ENCODE results near the gene GPR156. TPM values are rescaled to one million over a fixed set of nuclear protein-coding genes. Genes with fewer than 3 reads are reported as not detected.

The GPR156 gene
- total and polyA plus RNA-seq, 2 donors (not counting 3 experiments of a cell fraction or from before 2014, with no cell fraction given) = 0.14 to 0.27 TPM

- H4K20me1 ChIP-seq (replicated peaks; ENCODE audit: control insufficient read depth, extremely low read depth, insufficient read depth, low read length) = no peaks in the 10 kb centered on the region
- ChIA-PET CTCF (interaction anchor here (1.3 kb wide), 1 partner anchor 10 kb away, joined by 3 read pairs; no protein-coding TSS in a partner anchor), POLR2A (no interaction called here)
- no peak overlapping the region for H2AFZ ChIP-seq (ENCODE audit: low read depth, low read length)
- no peak overlapping the region for H3K27ac ChIP-seq (ENCODE audit: insufficient read depth, low read depth, low read length)
- DNase-seq (ENCODE audit: low read depth, low spot score) (no peak), FAIRE-seq (no peak)
- dilution Hi-C loops (cut with MboI; ENCODE audit: extremely low pct_ligation_motif_present, low sequenced_read_pairs) (no loop called here), intact Hi-C loops (cut with micrococcal nuclease) (no loop called here)
- H3K79me2 ChIP-seq (ENCODE audit: control insufficient read depth, insufficient read depth, low read length) = no peaks in the 10 kb centered on the region
- BruUV-seq (replicated peaks) = no TSS peak
- TF ChIP-seq POLR2A (IDR thresholded peaks at IDR 0.05; ENCODE audit: low read depth, low read length) (no peak), EZH2 (IDR thresholded peaks at IDR 0.05; ENCODE audit: borderline replicate concordance, low read depth, low read length, severe bottlenecking) (no peak), GATA2 (IDR thresholded peaks at IDR 0.05; ENCODE audit: insufficient read depth, insufficient read length, low read depth, low read length) (no peak), FOS (IDR thresholded peaks at IDR 0.05; ENCODE audit: borderline replicate concordance, insufficient read depth, low read length) (no peak), JUN (IDR thresholded peaks at IDR 0.05; ENCODE audit: borderline replicate concordance, insufficient read depth, insufficient read length, low read depth) (no peak), POLR2AphosphoS5 (IDR thresholded peaks at IDR 0.05; ENCODE audit: insufficient read depth, low read depth, low read length) (no peak), MAX (IDR thresholded peaks at IDR 0.05; ENCODE audit: insufficient read depth, insufficient read length) (no peak), CTCF (IDR thresholded peaks at IDR 0.05; ENCODE audit: extremely low read depth in 1 of 2, insufficient read depth in 1 of 2, low read depth in 1 of 2, low read length in 2 of 2) (no peak), MYC (IDR thresholded peaks at IDR 0.05; ENCODE audit: low read depth, low read length) (no peak)
- H3K9me1 ChIP-seq (replicated peaks; ENCODE audit: control insufficient read depth, extremely low read depth, insufficient read depth, low read length) = no peaks in the 10 kb centered on the region
- no peaks in the 10 kb centered on the region for H3K9me3 ChIP-seq (replicated peaks; ENCODE audit: control insufficient read depth, insufficient read depth, low read length)
- H3K27me3 ChIP-seq (ENCODE audit: control insufficient read depth in 2 of 2, insufficient read depth in 2 of 2, low read length in 2 of 2) = peaks cover 18 to 26% of the 10 kb centered on the region in 2 experiments
- peaks cover 3% of the 10 kb centered on the region for H3K4me1 ChIP-seq (ENCODE audit: control insufficient read depth, extremely low read depth, insufficient read depth, low read length)
- H3K4me2 ChIP-seq (ENCODE audit: insufficient read depth, low read length) = no peak overlapping the region
- H3K9ac ChIP-seq (replicated peaks; ENCODE audit: extremely low read depth, insufficient read depth, low read length) = no peak overlapping the region
- H3K4me3 ChIP-seq (replicated peaks in 1 of 3; ENCODE audit: insufficient read depth in 1 of 3, low read depth in 1 of 3, low read length in 3 of 3) = no peak overlapping the region
- H3K36me3 ChIP-seq (ENCODE audit: control insufficient read depth in 2 of 2, extremely low read depth in 1 of 2, insufficient read depth in 2 of 2, low read length in 2 of 2) = no peaks in the 10 kb centered on the region
Observed at GRCh38 chr3:120280566-120280965, 4.5 kb downstream of the GPR156 start.

Measured in endothelial cell of umbilical vein (primary cell).